ENCODE measurements around the gene SULT2B1. TPM values are rescaled to one million over a fixed set of nuclear protein-coding genes. Genes with fewer than 3 reads are reported as not detected.

Gene SULT2B1
- total RNA-seq, 2 donors from 2014 or later, result 0.35 to 2.4 TPM

DNA sequence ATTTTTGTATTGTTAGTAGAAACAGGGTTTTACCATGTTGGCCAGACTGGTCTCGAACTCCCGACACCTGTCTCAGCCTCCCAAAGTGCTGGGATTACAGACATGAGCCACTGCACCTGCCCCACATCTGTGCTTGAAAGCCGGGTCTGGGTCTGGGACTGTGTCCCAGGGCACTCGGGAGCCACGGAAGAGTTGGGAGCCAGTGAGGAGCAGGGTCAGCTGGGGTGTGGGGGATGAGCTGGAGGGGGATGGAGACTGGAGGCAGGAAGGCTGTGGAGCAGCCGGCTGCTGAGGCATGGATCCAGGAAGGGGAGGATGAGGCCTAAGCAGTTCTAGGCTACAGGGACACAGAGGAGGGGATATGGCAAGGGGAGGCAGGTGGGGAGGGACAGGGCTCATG, 43.9 kb downstream of the SULT2B1 start:
- Histone ChIP-seq H3K36me3 (ENCODE audit: control insufficient read depth, insufficient read depth, low read length) (no peaks in the 10 kb centered on the region), H3K9me3 (ENCODE audit: control insufficient read depth, low read length) (no peaks in the 10 kb centered on the region), H3K4me3 (ENCODE audit: low read length) (no peak overlapping the region), H3K4me1 (ENCODE audit: control insufficient read depth, insufficient read depth, low read length) (no peaks in the 10 kb centered on the region), H3K27ac (ENCODE audit: low read depth, low read length) (no peak overlapping the region), H3K27me3 (ENCODE audit: control insufficient read depth, insufficient read depth, low read length, poor library complexity, severe bottlenecking) (no peaks in the 10 kb centered on the region), H3K9ac (ENCODE audit: extremely low read depth, low read length, poor library complexity, severe bottlenecking) (no peak overlapping the region)
- Mint-ChIP-seq H3K36me3 (ENCODE audit: low read depth) (no peaks in the 10 kb centered on the region), H3K27ac (no peak overlapping the region), H3K27me3 (ENCODE audit: insufficient read depth) (peaks cover 8% of the 10 kb centered on the region), H3K4me3 (no peak overlapping the region), H3K4me1 (peaks cover 4% of the 10 kb centered on the region), H3K9me3 (no peaks in the 10 kb centered on the region)
- TF ChIP-seq, protein P1, sequence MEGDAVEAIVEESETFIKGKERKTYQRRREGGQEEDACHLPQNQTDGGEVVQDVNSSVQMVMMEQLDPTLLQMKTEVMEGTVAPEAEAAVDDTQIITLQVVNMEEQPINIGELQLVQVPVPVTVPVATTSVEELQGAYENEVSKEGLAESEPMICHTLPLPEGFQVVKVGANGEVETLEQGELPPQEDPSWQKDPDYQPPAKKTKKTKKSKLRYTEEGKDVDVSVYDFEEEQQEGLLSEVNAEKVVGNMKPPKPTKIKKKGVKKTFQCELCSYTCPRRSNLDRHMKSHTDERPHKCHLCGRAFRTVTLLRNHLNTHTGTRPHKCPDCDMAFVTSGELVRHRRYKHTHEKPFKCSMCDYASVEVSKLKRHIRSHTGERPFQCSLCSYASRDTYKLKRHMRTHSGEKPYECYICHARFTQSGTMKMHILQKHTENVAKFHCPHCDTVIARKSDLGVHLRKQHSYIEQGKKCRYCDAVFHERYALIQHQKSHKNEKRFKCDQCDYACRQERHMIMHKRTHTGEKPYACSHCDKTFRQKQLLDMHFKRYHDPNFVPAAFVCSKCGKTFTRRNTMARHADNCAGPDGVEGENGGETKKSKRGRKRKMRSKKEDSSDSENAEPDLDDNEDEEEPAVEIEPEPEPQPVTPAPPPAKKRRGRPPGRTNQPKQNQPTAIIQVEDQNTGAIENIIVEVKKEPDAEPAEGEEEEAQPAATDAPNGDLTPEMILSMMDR (conservative IDR thresholded peaks at IDR 0.05), result no peak
- 89 to 94% methylated on average over 5 to 6 of the region's 6 CpGs for WGBS, 2 experiments (ENCODE audit: insufficient coverage in 1 of 2, insufficient read length in 1 of 2)
- DNase-seq, result no peak

DNA sequence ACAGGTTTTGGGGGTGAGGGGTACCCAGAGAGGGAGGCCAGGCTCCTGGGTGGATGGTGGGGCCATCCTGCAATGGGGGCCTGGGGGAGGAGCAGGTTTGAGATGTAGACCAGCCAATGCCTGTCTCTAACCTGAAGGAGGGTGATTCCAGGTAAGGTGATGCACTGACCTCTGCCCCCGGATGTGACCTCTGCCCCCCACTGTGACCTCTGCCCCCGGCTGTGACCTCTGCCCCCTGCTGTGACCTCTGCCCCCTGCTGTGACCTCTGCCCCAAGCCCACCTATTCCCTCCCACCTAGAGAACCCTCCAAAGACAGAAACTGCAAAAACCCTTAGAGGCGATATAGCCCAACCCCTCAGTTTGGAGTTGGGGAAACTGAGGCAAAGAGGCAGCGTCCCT, 44.3 kb downstream of the SULT2B1 start:
- 89 to 93% methylated on average over 2 to 4 of the region's 4 CpGs for WGBS, 2 experiments (ENCODE audit: insufficient coverage in 1 of 2, insufficient read length in 1 of 2)
- H3K9me3 ChIP-seq (ENCODE audit: control insufficient read depth, low read length), result no peaks in the 10 kb centered on the region
- no peaks in the 10 kb centered on the region for H3K36me3 ChIP-seq (ENCODE audit: control insufficient read depth, insufficient read depth, low read length)
- TF ChIP-seq, protein P1 (conservative IDR thresholded peaks at IDR 0.05), result no peak
- no peak overlapping the region for H3K4me3 ChIP-seq (ENCODE audit: low read length)
- no peak overlapping the region for H3K9ac ChIP-seq (ENCODE audit: extremely low read depth, low read length, poor library complexity, severe bottlenecking)
- H3K27me3 ChIP-seq (ENCODE audit: control insufficient read depth, insufficient read depth, low read length, poor library complexity, severe bottlenecking), result no peaks in the 10 kb centered on the region
- H3K36me3 Mint-ChIP-seq (ENCODE audit: low read depth), result no peaks in the 10 kb centered on the region
- peaks cover 4% of the 10 kb centered on the region for H3K27me3 Mint-ChIP-seq (ENCODE audit: insufficient read depth)
- peaks cover 4% of the 10 kb centered on the region for H3K4me1 Mint-ChIP-seq
- H3K27ac Mint-ChIP-seq, result no peak overlapping the region
- H3K4me3 Mint-ChIP-seq, result no peak overlapping the region
- H3K27ac ChIP-seq (ENCODE audit: low read depth, low read length), result no peak overlapping the region
- H3K4me1 ChIP-seq (ENCODE audit: control insufficient read depth, insufficient read depth, low read length), result no peaks in the 10 kb centered on the region
- DNase-seq, result no peak
- H3K9me3 Mint-ChIP-seq, result no peaks in the 10 kb centered on the region

DNA sequence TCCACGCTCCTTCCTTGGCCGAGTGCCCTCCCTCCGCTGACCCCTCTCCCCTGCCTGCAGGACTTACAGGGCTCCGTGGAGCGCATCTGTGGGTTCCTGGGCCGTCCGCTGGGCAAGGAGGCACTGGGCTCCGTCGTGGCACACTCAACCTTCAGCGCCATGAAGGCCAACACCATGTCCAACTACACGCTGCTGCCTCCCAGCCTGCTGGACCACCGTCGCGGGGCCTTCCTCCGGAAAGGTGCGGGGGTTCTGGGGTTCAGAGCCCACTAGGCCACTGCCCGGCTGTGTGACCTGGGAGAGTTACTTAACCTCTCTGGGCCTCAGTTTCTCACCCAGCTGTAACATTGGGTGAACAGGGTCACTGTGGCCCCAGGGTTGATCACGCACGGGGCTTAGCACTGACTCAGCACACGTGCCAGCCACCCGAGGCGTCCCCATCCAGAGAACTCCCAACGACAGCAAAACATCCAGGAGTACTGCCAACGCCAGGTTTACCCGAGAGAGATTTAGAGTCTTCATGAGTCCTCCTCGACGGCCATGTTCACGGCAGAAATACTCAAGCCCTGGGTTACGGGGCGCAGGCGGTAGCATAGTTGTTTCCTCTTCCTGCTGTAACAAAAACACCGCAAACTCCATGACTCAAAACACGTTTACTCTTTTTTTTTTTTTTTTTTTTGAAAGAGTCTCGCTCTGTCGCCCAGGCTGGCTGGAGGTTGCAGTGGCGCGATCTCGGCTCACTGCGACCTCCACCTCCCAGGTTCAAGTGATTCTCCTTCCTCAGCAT, 44.9 kb downstream of the SULT2B1 start:
- Mint-ChIP-seq H3K36me3 (ENCODE audit: low read depth) (no peaks in the 10 kb centered on the region), H3K4me1 (peaks cover 4% of the 10 kb centered on the region), H3K27ac (no peak overlapping the region), H3K27me3 (ENCODE audit: insufficient read depth) (peaks cover 3% of the 10 kb centered on the region), H3K9me3 (no peaks in the 10 kb centered on the region), H3K4me3 (no peak overlapping the region)
- Histone ChIP-seq H3K9me3 (ENCODE audit: control insufficient read depth, low read length) (no peaks in the 10 kb centered on the region), H3K27me3 (ENCODE audit: control insufficient read depth, insufficient read depth, low read length, poor library complexity, severe bottlenecking) (no peaks in the 10 kb centered on the region), H3K9ac (ENCODE audit: extremely low read depth, low read length, poor library complexity, severe bottlenecking) (no peak overlapping the region), H3K36me3 (ENCODE audit: control insufficient read depth, insufficient read depth, low read length) (no peaks in the 10 kb centered on the region), H3K4me3 (ENCODE audit: low read length) (no peak overlapping the region), H3K4me1 (ENCODE audit: control insufficient read depth, insufficient read depth, low read length) (no peaks in the 10 kb centered on the region), H3K27ac (ENCODE audit: low read depth, low read length) (no peak overlapping the region)
- 88 to 95% methylated on average over 30 to 39 of the region's 39 CpGs for WGBS, 2 experiments (ENCODE audit: insufficient coverage in 1 of 2, insufficient read length in 1 of 2)
- TF ChIP-seq, protein P1 (conservative IDR thresholded peaks at IDR 0.05), result no peak
- no peak for DNase-seq
